ENCODE measurements around the gene PLEKHJ1. TPM values are rescaled to one million over a fixed set of nuclear protein-coding genes. Genes with fewer than 3 reads are reported as not detected.
A peak's percentile ranks its signal among the peaks of the same experiment; 100 is the strongest.

PLEKHJ1 gene
- total and polyA plus RNA-seq, 2 of the 8 experiments (the other 6 are each of a cell fraction or from before 2014, with no cell fraction given), result 135 to 187 TPM

DNA sequence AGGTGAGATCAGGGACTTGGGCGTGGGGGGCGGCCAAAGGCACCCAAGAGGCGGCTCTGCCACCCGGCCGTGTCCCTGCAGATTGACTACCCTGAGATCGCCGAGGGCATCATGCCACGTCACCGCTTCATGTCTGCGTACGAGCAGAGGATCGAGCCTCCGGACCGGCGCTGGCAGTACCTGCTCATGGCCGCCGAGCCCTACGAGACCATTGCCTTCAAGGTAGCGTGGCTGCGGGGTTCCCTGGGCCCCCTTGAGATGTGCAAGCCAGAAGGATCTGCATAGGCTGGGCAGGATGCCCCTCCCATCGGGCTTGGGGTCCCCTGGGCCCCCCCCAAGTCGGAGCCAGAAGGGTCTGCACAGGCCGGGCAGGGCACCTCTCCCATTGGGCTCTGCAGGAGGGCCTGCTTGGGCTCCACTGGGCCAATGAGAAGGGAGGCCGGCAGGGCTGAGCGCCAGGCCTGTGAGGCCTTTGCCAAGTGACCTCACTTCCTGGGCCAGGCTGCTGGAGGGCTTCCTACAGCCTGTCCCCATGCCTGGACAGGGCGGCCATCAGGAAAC is 10.8 kb upstream of the PLEKHJ1 start:
- ChIA-PET POLR2A (ENCODE audit: partially characterized antibody) (interaction anchor here (1.2 to 10.3 kb wide), 5 partner anchors 9 to 69 kb away, joined by 3 to 206 read pairs (median 5); partner anchors contain the start of genes AMH and JSRP1), CTCF (ENCODE audit: partially characterized antibody) (interaction anchor here (0.7 to 2.6 kb wide), 2 partner anchors 11 to 14 kb away, joined by 4 to 11 read pairs; partner anchors contain the start of gene PLEKHJ1)
- Histone ChIP-seq H3K27me3 (replicated peaks in 1 of 4; ENCODE audit: control insufficient read depth in 3 of 4, extremely low read depth in 1 of 4, insufficient read depth in 3 of 4, low read length in 3 of 4) (peaks cover 0 to 3% (median under 1%) of the 10 kb centered on the region in 4 experiments; a peak in 1 of 7 replicates), H3K4me1 (replicated peaks in 1 of 4; ENCODE audit: control insufficient read depth in 3 of 4, insufficient read depth in 4 of 4, low read length in 3 of 4) (no peaks in the 10 kb centered on the region; a peak in 1 of 7 replicates), H3K79me2 (ENCODE audit: control insufficient read depth in 1 of 2, insufficient read depth in 2 of 2, low read length in 2 of 2) (peaks cover 6 to 22% of the 10 kb centered on the region in 2 experiments; a peak in 3 of 4 replicates), H3K79me1 (ENCODE audit: low read depth, low read length) (peaks cover 7% of the 10 kb centered on the region), H3K18ac (ENCODE audit: extremely low read depth, low read length) (no peak overlapping the region), H3K4me3 (ENCODE audit: extremely low read depth in 1 of 4, insufficient read depth in 2 of 4, low read depth in 3 of 4, low read length in 4 of 4) (no peak overlapping the region), H3K23me2 (ENCODE audit: low read depth, low read length) (no peaks in the 10 kb centered on the region), H4K20me1 (replicated peaks in 1 of 2; ENCODE audit: control insufficient read depth in 1 of 2, insufficient read depth in 2 of 2, low read length in 2 of 2) (peaks cover 27 to 43% of the 10 kb centered on the region in 2 experiments), H2BK120ac (replicated peaks; ENCODE audit: low read depth, low read length) (no peak overlapping the region), H3K23ac (ENCODE audit: insufficient read length) (no peak overlapping the region), H2AK5ac (ENCODE audit: low read depth, low read length) (no peak overlapping the region), H2BK12ac (ENCODE audit: low read depth, low read length) (no peak overlapping the region), H2BK5ac (ENCODE audit: low read depth, low read length) (no peak overlapping the region), H4K91ac (replicated peaks; ENCODE audit: insufficient read length, low read length) (no peak overlapping the region), H3K36me3 (ENCODE audit: control insufficient read depth in 2 of 4, insufficient read depth in 4 of 4, low read length in 3 of 4) (peaks cover 28 to 49% (median 45%) of the 10 kb centered on the region in 4 experiments), H3K9me3 (ENCODE audit: insufficient read depth in 2 of 2, low read depth in 1 of 2, low read length in 1 of 2) (no peaks in the 10 kb centered on the region; a peak in 1 of 4 replicates), H2AFZ (ENCODE audit: low read length) (no peak overlapping the region), H2BK20ac (ENCODE audit: low read length) (no peak overlapping the region), H3K56ac (replicated peaks; ENCODE audit: insufficient read length, low read depth, low read length) (no peak overlapping the region), H3K9ac (replicated peaks in 1 of 4; ENCODE audit: extremely low read depth in 1 of 4, low read depth in 3 of 4, low read length in 3 of 4) (no peak overlapping the region), H3K14ac (ENCODE audit: insufficient read length) (no peak overlapping the region), H3K4me2 (ENCODE audit: insufficient read depth in 1 of 2, low read depth in 2 of 2, low read length in 2 of 2) (no peak overlapping the region), H4K8ac (ENCODE audit: extremely low read depth, insufficient read depth, low read length) (peak overlapping the region; percentile 85), H3K27ac (ENCODE audit: low read depth, low read length) (no peak overlapping the region), H2BK15ac (ENCODE audit: low read length) (no peak overlapping the region), H4K5ac (ENCODE audit: insufficient read length, low read depth, low read length) (no peak overlapping the region), H3K4ac (replicated peaks; ENCODE audit: insufficient read length, low read depth, low read length) (no peak overlapping the region)
- 91% methylated on average over 24 of the region's 26 CpGs; no CpG with 5 or more reads in 1 of the 2 experiments for WGBS, 2 experiments (ENCODE audit: extremely low coverage in 1 of 2, insufficient coverage in 1 of 2, insufficient read length in 1 of 2, insufficient replicate concordance in 2 of 2, low coverage in 1 of 2, low lambda C conversion rate in 2 of 2, missing lambda C conversion rate in 1 of 2)
- TF ChIP-seq POU5F1 (IDR thresholded peaks at IDR 0.05; ENCODE audit: low read depth, low read length), result no peak
- no peak for TF ChIP-seq SIRT6 (IDR thresholded peaks at IDR 0.05; ENCODE audit: low read length)
- no peak for TF ChIP-seq SP4 (IDR thresholded peaks at IDR 0.05; ENCODE audit: low read length)
- TF ChIP-seq ASH2L (IDR thresholded peaks at IDR 0.05; ENCODE audit: low read length), result no peak
- no peak for TF ChIP-seq HDAC6 (IDR thresholded peaks at IDR 0.05; ENCODE audit: low read depth, low read length)
- no peak for TF ChIP-seq JUN (IDR thresholded peaks at IDR 0.05; ENCODE audit: low read depth, low read length)
- no peak for DNase-seq (ENCODE audit: low read depth in 1 of 2, low spot score in 2 of 2)
- FAIRE-seq, result no peak
